Transverse colon (tissue), 4 donors: ENCODE results near the gene IL6R. TPM values are rescaled to one million over a fixed set of nuclear protein-coding genes. Genes with fewer than 3 reads are reported as not detected.

Source experiments
- DNase-seq: peaks from one replicate; pipeline ENCODE4 v3.0.0-alpha.2; 2019
- H3K27ac ChIP-seq, 4 donors: fragments of 200-600 bp; sonication (generic); 2 replicates each; pipeline ENCODE4 v1.5.1; 2016 to 2018; ENCODE audit warnings: inconsistent platforms in 4 of 4
- H3K27me3 ChIP-seq: fragments of 200-600 bp; sonication (generic); 2 replicates; pipeline ENCODE4 v1.5.1; 2017; ENCODE audit warnings: inconsistent platforms
- H3K36me3 ChIP-seq, 4 donors: fragments of 200-600 bp; sonication (generic); 2 replicates each; pipeline ENCODE4 v1.5.1; 2017 to 2019; ENCODE audit warnings: inconsistent platforms in 4 of 4
- H3K4me1 ChIP-seq, 4 donors: fragments of 200-600 bp; sonication (generic); 2 replicates each; pipeline ENCODE4 v1.5.1; 2017 to 2020; ENCODE audit warnings: inconsistent platforms in 4 of 4
- H3K4me3 ChIP-seq, 4 donors: fragments of 200-600 bp; sonication (generic); 1 replicate in 1 of 4; 2 replicates in 3 of 4; pipeline versions ENCODE4 v1.5.1 to v1.6.1; 2017 to 2019; ENCODE audit warnings: inconsistent platforms in 4 of 4
- H3K9me3 ChIP-seq, 2 donors: fragments of 200-600 bp; sonication (generic); 2 replicates each; pipeline ENCODE4 v1.5.1; 2017 to 2019; ENCODE audit warnings: inconsistent platforms in 2 of 2
- EP300 ChIP-seq: sonication (generic); formaldehyde crosslinking; IDR thresholded peaks from one replicate; pipeline ENCODE4 v1.6.1; 2017; ENCODE audit warnings: antibody characterized with exemption, low read depth
- POLR2A ChIP-seq: fragments of 450-650 bp; IDR thresholded peaks from one replicate; pipeline ENCODE4 v1.6.1; 2016; ENCODE audit warnings: antibody characterized with exemption, mild to moderate bottlenecking, moderate library complexity
- POLR2AphosphoS5 ChIP-seq, 3 donors: sonication (generic); formaldehyde crosslinking; IDR thresholded peaks; one replicate each; pipeline ENCODE4 v1.6.1; 2016; ENCODE audit warnings: antibody characterized with exemption in 3 of 3
- WGBS, 2 donors: methylation state at CpG; one replicate each; pipeline ENCODE4 v1.1.5; 2018; ENCODE audit warnings: low coverage in 1 of 2; 5-methylcytosine and 5-hydroxymethylcytosine counted together
- in situ Hi-C, 4 donors: fragments of 200-750 bp; cut with MboI; loops; one replicate each; pipeline versions ENCODE4 v1.15.0 to v1.15.1; 2017; ENCODE audit warnings: low sequenced_read_pairs in 3 of 4, low pct_ligation_motif_present in 1 of 4, low pct_unique_long_range_greater_than_20kb in 1 of 4
- intact Hi-C: fragments of 100-400 bp; cut with DNase I; formaldehyde crosslinking; loops from one replicate; pipeline ENCODE4 v1.15.1; 2023; ENCODE audit warnings: low total_unique reads
- total RNA-seq, 4 donors: library from RNA; depleted of rRNA; stranded (reverse); fragments of >200 nt; gene quantifications; one replicate each; pipeline ENCODE4 v1.1.0, GENCODE V29; 2016
- TF ChIP-seq, protein P1 (sequence below), 5 experiments: fragments of 200-600 bp in 3 of 5; fragments of 450-650 bp in 2 of 5; sonication (generic) in 3 of 5; IDR thresholded peaks; 1 replicate in 2 of 5; 2 replicates in 3 of 5; pipeline ENCODE4 v1.5.1; 2016 to 2017; ENCODE audit warnings: antibody characterized with exemption in 5 of 5, inconsistent platforms in 3 of 5, mild to moderate bottlenecking in 2 of 5, moderate library complexity in 1 of 5

IL6R gene
- total RNA-seq, 4 donors from 2014 or later = 10.7 to 107 (median 77.3) TPM

DNA sequence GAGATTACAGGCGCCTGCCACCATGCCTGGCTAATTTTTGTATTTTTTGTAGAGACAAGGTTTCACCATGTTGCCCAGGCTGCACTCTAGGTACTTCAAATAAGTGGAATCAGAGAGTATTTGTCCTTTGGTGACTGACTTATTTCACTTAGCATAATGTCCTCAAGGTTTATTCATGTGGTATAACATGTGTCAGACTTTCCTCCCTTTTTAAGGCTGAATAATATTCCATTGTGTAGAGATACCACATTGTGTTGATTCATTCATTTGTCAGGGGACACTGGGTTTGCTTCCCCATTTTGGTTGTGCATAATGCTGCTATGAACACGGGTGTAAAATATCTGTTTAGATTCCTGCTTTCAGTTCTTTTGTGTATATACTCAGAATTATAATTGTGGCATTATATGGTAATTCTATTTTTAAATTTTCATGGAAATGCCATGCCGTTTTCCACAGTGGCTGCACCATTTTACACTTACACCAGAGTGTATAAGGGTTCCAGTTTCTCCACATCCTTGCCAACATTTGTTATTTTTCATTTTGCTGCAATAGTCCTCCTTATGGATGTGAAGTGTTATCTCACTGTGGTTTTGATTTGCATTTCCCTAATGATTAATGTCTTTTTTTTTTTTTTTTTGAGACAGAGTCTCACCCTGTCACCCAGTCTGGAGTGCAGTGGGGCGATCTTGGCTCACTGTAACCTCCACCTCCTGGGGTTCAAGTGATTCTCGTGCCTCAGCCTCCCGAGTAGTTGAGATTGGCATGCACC is 35.1 kb downstream of the IL6R start:
- WGBS, 2 donors = 76 to 84% methylated on average over 6 of the region's 6 CpGs
- peaks cover 0 to 5% (median 0%) of the 10 kb centered on the region in 4 donors for H3K36me3 ChIP-seq
- H3K27me3 ChIP-seq = no peaks in the 10 kb centered on the region
- peaks cover 13 to 79% (median 39%) of the 10 kb centered on the region in 4 donors for H3K4me1 ChIP-seq
- TF ChIP-seq POLR2A = no peak
- TF ChIP-seq POLR2AphosphoS5 (IDR thresholded peaks at IDR 0.05) = no peak
- TF ChIP-seq, protein P1, sequence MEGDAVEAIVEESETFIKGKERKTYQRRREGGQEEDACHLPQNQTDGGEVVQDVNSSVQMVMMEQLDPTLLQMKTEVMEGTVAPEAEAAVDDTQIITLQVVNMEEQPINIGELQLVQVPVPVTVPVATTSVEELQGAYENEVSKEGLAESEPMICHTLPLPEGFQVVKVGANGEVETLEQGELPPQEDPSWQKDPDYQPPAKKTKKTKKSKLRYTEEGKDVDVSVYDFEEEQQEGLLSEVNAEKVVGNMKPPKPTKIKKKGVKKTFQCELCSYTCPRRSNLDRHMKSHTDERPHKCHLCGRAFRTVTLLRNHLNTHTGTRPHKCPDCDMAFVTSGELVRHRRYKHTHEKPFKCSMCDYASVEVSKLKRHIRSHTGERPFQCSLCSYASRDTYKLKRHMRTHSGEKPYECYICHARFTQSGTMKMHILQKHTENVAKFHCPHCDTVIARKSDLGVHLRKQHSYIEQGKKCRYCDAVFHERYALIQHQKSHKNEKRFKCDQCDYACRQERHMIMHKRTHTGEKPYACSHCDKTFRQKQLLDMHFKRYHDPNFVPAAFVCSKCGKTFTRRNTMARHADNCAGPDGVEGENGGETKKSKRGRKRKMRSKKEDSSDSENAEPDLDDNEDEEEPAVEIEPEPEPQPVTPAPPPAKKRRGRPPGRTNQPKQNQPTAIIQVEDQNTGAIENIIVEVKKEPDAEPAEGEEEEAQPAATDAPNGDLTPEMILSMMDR (IDR thresholded peaks at IDR 0.05) = no peak
- TF ChIP-seq EP300 = no peak
- in situ Hi-C loops = no loop called here
- no peak for DNase-seq
- no peaks in the 10 kb centered on the region for H3K9me3 ChIP-seq
- intact Hi-C loops = loop anchor here (5.0 kb wide), 1 partner anchor 33 kb away; the partner anchor contains the start of gene IL6R
- H3K27ac ChIP-seq = peak overlapping the region; percentile 64 to 93 (median 76)
- H3K4me3 ChIP-seq = no peak overlapping the region

DNA sequence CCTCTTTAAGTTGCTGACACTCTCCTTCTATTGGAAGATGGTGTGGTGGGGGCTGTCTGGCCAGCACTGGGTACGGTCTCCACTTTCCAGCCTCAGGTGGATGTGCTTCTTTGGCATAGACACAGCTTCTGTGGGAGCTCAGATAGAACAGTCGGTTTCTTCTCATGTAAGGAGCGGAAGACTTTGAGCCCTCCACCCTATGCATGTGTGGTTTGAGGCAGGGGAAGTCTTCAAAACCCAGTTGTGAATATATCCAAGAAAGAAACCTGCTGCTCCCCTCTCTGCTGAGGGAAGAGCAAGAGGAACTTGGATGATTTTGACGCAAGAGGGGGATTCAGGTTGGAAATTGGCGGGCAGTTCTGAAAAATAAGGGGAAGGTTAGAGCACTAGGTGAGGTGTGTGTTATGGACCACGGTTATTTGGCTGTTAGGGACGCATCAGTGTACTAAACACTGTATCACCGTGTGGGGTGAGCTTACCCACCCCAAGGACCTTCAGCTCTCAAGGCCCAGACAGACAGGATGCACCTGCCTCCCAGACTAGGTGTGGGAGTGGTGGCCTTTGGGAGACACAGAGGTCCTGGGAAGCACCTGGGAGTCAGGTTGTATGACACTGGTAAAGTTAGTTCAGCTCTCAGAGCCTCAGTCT is 36.2 kb downstream of the IL6R start:
- TF ChIP-seq POLR2AphosphoS5 (IDR thresholded peaks at IDR 0.05) = no peak
- TF ChIP-seq, protein P1 (IDR thresholded peaks at IDR 0.05) = no peak
- TF ChIP-seq POLR2A = no peak
- no peak for TF ChIP-seq EP300
- no peaks in the 10 kb centered on the region for H3K9me3 ChIP-seq
- 85 to 94% methylated on average over 5 to 8 of the region's 8 CpGs for WGBS, 2 donors
- no peak for DNase-seq
- intact Hi-C loops = loop anchor here (5.0 kb wide), 1 partner anchor 34 kb away; the partner anchor contains the start of gene IL6R
- in situ Hi-C loops = no loop called here
- H3K27ac ChIP-seq = peak overlapping the region in 2 of 4 donors; percentile 32 to 42
- H3K4me1 ChIP-seq = peaks cover 8 to 75% (median 32%) of the 10 kb centered on the region in 4 donors
- no peak overlapping the region for H3K4me3 ChIP-seq
- peaks cover 0 to 10% (median 0%) of the 10 kb centered on the region in 4 donors for H3K36me3 ChIP-seq
- no peaks in the 10 kb centered on the region for H3K27me3 ChIP-seq

DNA sequence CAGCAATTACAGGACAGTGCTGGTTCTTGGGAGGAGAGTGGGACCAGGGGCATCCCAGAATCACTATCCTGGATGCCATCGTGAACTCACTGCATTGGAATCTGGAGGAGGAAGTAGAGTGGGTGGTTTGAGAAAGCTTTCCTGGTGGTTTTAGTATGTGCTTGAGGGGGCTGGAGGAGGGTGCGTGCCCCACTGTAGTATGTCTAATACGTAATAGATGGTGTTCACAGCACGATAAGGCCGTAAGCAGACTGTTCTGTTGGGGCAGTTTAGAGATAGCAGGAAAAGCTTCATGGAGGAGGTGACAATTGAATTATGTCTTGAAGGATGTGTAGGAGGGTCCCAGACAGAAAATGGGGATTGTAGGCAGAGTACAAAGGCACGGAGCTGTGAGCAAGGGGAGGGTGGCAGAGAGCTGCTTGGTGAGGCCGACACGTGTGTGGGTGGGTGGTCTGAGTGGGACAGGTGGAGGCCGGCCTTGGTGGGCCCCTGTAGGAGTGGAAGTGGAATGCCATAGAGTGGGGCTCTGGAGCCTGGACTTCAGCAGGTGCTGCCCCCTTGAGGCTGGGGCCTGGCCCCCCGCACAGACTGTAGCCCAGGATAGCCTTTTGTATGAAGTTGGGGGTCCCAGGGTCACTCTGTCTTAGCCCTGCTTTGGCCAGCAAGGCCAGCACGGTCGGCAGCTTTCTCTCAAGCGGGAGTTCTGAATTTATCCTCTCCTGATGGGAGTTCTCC is 37.0 kb downstream of the IL6R start:
- Histone ChIP-seq H3K36me3 (peaks cover 0 to 10% (median 0%) of the 10 kb centered on the region in 4 donors), H3K9me3 (no peaks in the 10 kb centered on the region), H3K27me3 (no peaks in the 10 kb centered on the region), H3K4me3 (no peak overlapping the region), H3K27ac (peak overlapping the region in 2 of 4 donors; percentile 32 to 42), H3K4me1 (peaks cover 8 to 68% (median 32%) of the 10 kb centered on the region in 4 donors)
- in situ Hi-C loops = no loop called here
- intact Hi-C loops = loop anchor here (5.0 kb wide), 1 partner anchor 35 kb away; the partner anchor contains the start of gene IL6R
- no peak for DNase-seq
- 68 to 90% methylated on average over 6 to 13 of the region's 13 CpGs for WGBS, 2 donors
- no peak for TF ChIP-seq POLR2AphosphoS5 (IDR thresholded peaks at IDR 0.05)
- TF ChIP-seq, protein P1 (IDR thresholded peaks at IDR 0.05) = peak; percentile 14 to 27 (median 18)
